Right renal pelvis (tissue), 4 donors: Measurements from ENCODE around the gene RPL15. TPM values are rescaled to one million over a fixed set of nuclear protein-coding genes. Genes with fewer than 3 reads are reported as not detected.
A peak's percentile ranks its signal among the peaks of the same experiment; 100 is the strongest.
"Not testable (repeated sequence)": the region's sequence is repeated elsewhere in the genome, so short reads cannot be mapped to it uniquely, and the experiment has no call there.

Experiments
- DNase-seq, 4 donors: peaks; one replicate each; pipeline ENCODE4 v3.0.0-alpha.2; 2013; ENCODE audit warnings: low read depth in 4 of 4, low spot score in 3 of 4, missing footprints in 1 of 4
- polyA plus RNA-seq, 4 donors: library from polyadenylated mRNA; unstranded; fragments of 120-200 nt; gene quantifications; one replicate each; pipeline ENCODE4 v1.2.1, GENCODE V29; 2013; ENCODE audit not compliant: insufficient read length in 4 of 4

RPL15 gene
- polyA plus RNA-seq = 1,000 to 10,000 TPM; 1,987 to 2,519 (median 2,302) TPM

DNA sequence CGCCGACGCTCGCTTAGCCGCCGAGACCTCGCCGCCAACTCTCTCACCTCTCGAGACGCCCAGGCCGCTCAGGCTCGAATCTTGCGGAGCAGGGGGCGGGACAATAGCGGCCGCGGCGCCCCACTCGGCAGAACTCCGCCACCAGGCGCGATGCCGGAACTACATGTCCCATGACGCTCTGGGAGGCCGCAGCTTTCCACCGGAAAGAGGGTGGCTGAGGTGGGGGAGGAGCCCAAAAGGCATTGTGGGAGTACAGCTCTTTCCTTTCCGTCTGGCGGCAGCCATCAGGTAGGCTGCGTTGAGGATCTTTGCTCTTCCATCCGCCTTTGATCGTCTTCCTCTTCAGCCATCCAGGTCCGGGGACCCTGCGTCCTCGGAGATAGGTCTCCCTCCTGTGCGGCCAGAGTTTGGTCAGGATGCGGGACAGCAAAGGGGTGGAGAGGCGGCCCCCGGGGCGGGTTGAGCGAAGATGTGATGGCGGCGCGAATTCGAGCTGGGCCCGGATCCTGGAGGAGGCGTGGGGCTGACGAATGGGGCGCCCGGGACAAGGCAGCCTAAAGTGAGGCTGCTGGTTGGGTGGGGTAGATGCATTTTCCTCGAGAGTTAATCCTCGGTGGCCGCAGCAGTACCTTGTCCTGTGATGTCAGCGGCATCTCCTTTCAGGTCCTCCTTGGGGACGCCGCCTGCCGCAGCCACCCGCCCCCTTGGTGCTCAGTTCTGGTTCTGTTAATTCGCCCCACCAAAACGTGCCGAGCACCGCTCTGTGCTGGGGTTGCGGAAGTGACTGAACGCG is at the start of gene RPL15, which contains the start of gene NKIRAS1:
RPL15 (plus strand) TSS at position 247 of the 793 bp plus-strand sequence. CDS start 728 bp downstream, outside the sequence.
NKIRAS1 (minus strand) TSS at position 105 of the 793 bp plus-strand sequence. CDS start 6,086 bp downstream, outside the sequence.
- peak; percentile 89 to 96 (median 94) for DNase-seq

DNA sequence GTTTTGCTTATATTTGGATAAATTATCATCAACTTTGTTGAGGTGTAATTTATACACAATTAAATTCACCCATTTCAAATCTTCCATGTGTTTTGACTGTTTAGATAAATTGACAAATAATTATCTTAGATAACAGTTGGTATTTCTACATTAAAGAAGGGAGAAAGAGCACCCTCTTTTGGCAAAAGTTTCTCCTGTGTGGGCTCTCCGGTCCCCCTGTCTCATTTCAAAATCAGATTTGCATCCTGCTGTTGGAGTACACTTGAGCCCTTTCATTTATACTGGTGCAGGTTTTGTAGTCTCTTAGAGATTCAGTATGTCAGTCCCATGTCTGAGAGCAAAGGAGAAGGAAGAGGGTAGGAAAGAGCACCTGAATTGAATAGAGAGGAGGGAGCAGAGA is 49.5 kb upstream of the RPL15 start:
- DNase-seq = no peak

DNA sequence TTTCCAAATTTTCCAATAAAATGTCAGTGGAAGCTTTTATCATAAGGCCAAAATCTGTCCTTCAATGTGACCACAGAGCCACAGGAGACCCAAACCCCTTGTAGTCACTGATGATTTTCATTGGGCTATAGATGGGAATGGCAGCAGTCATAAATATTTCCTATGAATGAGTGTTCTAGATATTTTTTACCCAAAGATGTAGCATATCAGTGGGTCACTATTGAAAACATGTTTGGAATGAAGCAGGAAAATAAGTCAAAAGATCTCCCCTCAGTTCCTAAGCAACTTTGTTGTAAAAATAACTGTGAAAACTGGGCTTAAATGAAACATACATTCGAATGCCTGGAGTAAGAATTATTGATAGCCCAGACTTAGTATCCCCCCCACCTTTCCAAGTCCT is 49.1 kb upstream of the RPL15 start:
- no peak for DNase-seq

DNA sequence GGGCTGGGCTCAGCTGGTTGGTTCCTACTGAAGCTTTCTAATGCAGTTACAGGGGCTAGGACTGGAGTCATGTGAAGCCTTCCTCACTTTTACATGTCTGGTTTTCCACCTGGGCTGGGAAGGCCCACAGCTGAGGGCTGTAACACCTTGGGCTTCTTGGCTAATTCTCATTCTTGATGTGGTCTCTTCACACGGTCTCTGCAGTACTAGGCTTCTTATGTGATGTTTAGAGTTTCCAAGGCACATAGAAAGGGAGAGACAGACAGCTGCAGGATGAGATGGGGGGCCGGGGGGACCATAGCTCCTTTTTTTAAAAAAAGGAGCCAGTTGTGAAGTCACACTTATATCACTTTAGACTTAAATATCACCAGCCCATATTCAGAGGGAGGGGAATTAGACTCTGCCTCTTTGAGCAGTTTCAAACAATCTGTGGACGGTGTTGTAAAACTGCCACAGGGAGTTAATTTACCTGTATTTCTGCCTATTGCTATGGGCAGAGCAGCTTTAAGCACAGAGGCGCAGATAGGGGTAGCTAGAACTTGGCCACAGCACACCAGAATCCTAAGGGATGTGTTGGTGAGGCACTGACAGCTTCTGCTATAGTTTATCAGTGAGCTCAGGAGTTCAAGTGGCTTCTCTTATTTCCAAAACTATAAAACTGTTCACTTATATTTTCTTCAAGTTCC is 46.8 kb upstream of the RPL15 start:
- DNase-seq = no peak

DNA sequence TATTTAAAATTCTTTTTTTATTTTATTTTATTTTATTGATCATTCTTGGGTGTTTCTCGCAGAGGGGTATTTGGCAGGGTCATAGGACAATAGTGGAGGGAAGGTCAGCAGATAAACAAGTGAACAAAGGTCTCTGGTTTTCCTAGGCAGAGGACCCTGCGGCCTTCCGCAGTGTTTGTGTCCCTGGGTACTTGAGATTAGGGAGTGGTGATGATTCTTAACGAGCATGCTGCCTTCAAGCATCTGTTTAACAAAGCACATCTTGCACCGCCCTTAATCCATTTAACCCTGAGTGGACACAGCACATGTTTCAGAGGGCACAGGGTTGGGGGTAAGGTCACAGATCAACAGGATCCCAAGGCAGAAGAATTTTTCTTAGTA is 46.3 kb upstream of the RPL15 start:
- not testable (repeated sequence) for DNase-seq

DNA sequence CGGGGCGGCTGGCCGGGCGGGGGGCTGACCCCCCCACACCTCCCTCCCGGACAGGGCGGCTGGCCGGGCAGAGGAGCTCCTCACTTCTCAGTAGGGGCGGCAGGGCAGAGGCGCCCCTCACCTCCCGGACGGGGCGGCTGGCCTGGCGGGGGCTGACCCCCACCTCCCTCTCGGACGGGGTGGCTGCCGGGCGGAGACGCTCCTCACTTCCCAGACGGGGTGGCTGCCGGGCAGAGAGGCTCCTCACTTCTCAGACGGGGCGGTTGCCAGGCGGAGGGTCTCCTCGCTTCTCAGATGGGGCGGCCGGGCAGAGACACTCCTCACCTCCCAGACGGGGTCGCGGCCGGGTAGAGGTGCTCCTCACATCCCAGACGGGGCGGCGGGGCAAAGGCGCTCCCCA is 45.6 kb upstream of the RPL15 start:
- not testable (repeated sequence) for DNase-seq

DNA sequence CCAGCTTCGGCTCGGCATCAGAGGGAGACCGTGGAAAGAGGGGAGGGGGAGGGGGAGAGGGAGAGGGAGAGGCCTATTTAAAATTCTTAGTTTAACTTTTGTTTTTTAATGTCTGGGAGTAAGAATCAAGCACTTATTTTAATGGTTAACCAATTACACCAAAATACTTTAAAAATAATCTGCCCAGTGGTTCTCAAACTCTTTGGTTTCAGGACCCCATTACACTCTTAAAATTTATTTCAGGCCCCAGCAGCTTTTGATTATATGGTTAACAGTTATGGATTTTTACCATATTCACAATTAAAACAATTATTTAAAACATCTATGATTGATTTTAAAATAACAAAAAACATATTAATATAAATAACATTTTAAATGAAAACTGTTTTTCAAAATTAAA is 44.6 kb upstream of the RPL15 start:
- no peak for DNase-seq

DNA sequence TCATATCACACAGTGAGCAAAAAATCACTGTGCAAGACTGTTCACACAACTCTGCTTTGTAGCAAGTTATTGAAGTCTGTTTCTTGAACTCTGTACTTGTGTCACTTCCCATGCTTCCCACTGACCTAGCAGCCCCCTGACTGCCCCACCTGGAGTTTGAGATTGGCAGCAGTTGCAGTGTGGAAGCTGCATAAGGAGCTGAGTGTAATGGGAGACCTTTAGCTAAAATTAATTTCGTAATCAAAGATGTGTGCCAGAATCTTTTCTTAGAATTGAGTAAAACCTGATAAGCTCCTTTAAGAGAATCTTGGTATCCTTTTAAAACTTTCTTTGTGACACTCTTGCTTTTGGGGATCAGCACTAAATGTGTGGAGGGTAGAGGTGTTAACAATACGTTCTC is 43.0 kb upstream of the RPL15 start:
- no peak for DNase-seq

DNA sequence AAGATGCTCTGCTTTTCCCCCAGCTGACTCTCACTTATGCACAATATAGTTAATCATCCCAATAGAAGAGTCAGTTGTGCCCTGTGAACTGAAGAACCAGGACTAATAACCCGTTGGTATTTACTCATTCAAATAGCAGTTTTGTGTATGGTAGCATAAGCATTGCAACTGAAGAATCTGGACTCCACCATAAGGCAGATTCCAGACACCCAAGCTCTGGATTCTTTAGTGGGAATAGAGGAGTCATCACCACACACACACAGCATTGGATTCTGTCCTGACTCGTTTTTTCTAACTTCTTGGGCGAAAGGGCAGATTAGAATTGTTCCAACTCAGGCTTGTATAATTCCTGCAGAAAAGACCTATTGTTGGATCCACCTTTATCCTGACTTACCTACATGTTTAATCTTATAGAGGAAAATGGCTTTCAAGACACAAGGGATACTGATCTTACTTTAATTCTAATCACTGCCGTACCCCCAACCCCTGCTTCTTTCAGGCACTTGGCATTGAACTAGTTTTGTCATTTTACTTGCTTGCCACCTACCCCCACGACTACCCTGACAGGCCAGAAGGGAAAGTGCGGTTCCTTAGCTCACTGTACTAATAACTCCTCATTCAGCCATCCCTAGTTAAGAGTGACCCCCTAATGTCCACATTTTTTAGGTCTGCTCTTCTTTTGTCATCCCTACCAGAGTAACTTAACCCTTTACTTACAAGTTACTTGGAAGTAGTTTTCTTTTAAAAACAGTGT is 42.4 kb upstream of the RPL15 start:
- no peak for DNase-seq

DNA sequence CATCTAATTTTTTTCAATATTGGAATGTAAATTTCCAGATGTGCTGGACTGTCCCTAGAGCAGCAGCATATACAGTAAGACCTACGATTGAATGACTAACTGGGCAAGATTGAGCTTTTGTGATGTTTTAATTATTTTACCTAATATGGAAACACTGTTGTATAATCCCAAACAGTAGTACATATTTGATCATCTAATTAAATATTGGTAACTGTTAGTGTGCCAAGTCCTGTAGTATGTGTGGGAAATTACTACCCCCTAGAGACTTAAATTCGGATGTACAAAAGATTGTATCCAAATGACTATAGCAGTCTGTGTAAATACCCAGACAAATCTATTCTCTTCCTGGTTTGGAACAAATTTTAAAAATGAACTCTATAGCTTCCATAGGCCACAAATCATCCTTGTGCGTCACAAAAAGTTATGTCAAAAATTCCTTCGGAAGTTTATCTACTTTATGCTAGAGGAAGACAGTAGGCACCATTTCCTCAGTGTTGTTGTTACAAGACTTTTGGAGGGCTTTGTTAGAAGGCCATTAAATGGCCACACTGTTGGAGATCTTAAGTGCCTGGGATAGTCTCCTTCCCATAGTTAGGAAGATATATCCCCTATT is 41.7 kb upstream of the RPL15 start:
- no peak for DNase-seq

DNA sequence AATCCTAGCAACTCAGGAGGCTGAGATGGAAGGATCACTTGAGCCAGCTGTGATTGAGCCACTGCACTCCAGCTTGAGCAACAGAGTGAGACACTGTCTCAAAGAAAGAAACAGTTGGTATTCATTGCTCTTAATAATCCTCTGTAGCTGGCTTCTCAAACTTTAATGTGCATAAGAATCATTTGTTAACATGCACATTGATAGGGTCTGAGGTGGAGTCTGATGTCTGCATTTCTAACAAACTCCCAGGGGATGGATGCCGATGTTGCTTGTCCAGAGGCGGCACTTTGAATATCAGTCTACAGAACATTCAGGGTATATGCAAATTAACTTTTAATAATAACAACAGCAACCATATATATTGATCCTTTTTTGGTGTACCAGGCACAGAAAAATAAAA is 40.0 kb upstream of the RPL15 start:
- DNase-seq = no peak

DNA sequence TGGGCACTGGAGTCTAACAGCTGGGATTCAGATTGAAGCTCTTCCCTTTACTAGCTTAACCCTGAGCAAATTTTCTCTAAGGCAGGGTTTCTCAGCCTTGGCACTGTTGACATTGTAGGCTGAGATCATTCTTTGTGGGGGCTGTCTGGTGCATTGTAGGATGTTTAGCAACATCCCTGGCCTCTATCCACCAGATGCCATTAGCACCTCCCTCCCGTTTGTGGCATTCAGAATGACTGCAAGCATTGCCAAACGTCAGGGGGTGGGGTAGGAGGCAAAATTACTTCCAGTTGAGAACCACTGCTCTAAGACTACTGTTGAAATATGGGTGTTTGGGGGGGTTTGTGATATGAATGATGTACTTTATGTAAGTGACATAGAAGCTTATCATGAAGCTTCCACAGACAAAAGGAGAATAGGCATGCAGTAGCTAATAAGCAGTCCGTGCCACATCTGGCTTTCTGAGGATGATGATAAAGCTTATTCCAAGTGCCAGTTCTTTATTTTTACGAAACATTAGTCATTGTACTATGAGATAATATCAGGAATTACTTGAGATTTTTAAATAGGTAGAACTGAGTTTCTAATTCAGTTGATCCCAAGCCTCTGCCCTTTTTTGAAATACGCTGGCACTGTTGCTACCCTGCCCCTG is 39.5 kb upstream of the RPL15 start:
- no peak for DNase-seq

DNA sequence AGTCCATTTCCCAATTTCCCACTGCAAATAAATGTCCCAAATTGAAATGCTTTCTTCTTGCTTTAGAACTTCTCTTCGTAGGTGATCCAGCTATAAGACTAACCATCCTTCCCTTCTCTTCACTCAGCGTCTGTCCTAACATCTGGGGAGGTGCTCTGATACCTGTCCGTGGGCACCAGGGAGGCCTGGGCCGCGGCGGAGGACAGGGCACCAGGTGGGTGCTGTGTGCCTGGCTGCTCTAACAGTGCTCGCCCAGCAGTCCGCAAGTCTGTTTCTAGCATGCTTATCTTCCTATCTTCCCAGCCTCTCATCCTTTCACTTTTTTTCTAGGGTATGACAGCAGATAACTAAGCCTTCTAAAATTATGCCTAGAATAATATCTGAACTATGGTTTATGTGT is 37.4 kb upstream of the RPL15 start:
- no peak for DNase-seq

DNA sequence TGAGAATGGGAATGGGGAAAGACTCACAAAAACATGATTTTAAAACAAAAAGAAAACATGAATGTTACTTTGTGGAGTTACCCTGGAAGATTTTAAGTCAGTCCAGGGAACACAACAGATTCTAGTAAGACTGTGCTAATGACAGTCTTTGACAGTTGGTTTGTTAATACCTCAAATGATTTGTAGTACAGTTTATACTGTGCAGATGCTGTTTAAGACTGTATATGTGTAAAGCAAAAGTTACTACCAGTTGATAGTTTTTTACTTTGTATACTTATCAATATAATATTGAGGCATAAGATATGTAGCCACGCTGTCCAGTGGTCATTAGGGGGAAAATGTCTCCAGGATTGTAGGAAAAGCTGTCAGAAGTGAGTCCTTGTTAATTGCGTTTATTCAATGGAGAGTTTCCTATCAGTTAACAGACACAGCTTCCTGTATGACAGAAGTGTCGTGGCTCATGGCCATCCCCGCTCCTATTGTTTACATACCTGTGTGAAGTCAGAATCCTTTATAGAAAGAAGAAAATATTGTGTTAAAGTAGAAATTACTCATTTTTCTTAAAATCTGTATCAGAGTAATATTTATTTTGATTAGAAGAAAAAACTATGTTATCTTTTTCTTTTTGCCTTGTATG is 36.1 kb upstream of the RPL15 start:
- DNase-seq = no peak

DNA sequence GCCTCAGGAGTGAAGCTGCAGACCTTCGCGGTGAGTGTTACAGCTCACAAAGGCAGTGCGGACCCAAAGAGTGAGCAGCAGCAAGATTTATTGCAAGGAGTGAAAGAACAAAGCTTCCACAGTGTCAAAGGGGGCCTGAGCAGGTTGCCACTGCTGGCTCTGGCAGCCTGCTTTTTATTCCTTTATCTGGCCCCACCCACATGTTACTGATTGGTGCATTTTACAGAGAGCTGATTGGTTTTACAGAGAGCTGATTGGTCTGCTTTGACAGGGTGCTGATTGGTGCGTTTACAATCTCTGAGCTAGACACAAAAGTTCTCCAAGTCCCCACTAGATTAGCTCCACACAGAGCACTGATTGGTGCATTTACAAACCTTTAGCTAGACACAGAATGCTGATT is 34.9 kb upstream of the RPL15 start:
- DNase-seq = not testable (repeated sequence)

DNA sequence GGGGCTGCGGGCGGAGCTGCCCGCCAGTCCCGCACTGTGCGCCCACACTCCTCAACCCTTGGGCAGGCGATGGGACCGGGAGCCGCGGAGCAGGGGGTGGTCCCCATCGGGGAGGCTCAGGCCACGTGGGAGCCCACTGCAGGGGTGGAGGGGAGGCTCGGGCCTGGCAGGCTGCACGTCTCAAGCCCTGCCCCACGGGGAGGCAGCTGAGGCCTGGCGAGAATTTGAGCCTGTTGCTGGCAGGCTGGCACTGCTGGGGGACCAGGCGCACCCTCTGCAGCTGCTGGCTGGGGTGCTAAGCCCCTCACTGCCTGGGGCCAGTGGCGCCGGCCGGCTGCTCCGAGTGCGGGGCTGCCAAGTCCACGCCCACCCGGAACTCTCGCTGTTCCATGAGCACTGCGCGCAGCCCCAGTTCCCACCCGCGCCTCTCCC is 34.4 kb upstream of the RPL15 start:
- no peak for DNase-seq

DNA sequence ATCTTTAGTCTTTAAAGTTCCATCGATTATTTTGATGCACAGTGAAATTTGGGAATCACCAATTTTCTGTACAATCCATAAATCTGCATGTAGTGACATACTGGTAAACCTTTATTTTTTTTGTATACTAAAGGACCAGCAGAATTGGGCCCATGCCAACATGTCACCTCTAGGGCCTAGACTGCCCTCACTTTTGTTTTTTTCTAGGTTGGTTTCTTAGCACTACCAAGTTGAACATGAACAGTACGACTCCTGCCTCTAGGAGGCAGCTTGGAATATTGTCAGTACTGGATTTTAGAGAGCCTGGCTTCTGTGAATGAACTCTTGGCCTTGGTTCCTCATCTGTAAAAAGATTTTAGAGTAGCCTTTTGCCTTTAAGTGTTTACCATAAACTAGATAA is 32.5 kb upstream of the RPL15 start:
- no peak for DNase-seq

DNA sequence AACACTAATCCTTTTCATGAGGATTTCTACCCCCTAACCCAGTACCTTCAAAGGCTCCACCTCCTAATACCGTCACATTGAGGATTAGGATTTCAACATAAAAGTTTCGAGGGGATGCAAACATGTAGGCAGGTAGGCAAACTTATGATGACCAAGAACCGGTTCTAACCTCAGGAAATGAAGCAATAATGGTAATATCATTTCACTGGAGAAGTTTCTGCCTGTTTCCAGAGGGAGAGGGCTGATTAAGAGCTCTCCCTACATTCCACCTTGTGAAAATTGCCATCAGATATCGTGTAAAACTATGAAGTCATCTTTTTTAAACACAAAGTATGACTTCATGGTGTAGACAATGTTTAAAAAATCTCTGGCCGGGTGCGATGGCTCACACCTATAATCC is 31.7 kb upstream of the RPL15 start:
- no peak for DNase-seq

DNA sequence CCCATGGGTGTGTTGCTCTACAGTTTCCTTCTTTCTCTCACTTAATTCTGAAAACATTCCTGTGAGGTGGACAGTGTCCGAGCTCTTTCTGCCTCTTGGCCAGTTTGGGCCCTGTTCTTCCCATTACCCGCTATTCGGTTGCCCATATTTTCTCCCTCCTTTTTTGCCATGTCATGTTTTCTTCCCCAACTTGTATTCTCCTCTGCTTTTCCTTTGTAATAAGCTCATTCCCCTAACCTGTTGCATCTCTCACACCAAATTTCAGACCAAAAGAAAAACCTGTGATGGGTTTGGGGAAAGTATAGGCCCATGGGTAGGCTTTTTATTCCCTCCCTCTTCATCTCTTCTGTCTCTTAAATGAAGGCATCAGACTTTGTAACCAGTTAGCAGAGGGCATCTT is 30.6 kb upstream of the RPL15 start:
- no peak for DNase-seq
